ENCODE data around the gene SSBP1. TPM values are rescaled to one million over a fixed set of nuclear protein-coding genes. Genes with fewer than 3 reads are reported as not detected.

The SSBP1 gene
- total RNA-seq, 1 donor from 2014 or later, result 163 TPM

DNA sequence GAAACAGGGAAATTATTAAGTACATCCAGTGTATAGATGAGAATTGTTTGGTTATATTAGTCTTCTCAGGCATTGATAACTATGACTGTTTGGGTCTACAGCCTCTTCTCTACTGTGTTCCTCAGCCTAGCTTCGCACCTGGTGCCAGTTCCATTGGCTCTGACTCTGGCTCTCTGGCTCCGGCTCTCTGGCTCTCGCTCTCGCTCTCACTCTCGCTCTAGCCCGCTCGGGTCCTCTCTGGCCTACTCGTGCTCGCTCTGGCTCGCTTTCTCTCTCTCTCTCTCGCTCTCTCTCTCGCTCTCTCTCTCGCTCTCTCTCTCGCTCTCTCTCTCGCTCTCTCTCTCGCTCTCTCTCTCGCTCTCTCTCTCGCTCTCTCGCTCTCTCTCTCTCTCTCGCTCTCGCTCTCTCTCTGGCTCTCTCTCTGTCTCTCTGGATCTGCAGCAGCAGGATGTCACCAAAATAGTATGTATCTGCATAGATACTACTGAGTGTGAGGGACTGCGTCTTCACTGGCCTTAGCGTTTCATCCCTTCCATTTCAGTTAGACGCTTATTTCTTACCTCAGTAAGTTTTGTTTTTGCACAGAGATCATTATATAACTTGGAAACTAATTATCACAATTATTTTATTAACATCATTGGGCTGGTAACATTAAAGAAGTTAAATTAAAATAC, 6.5 kb upstream of the SSBP1 start:
- Mint-ChIP-seq H3K4me3 (no peak overlapping the region), H3K9me3 (no peaks in the 10 kb centered on the region), H3K36me3 (ENCODE audit: low read depth) (no peaks in the 10 kb centered on the region), H3K27me3 (ENCODE audit: low read depth) (peaks cover 10% of the 10 kb centered on the region), H3K4me1 (no peaks in the 10 kb centered on the region), H3K27ac (ENCODE audit: unreplicated experiment) (no peak overlapping the region)
- no peak for DNase-seq (ENCODE audit: low read depth, low spot score)
- TF ChIP-seq, protein P1, sequence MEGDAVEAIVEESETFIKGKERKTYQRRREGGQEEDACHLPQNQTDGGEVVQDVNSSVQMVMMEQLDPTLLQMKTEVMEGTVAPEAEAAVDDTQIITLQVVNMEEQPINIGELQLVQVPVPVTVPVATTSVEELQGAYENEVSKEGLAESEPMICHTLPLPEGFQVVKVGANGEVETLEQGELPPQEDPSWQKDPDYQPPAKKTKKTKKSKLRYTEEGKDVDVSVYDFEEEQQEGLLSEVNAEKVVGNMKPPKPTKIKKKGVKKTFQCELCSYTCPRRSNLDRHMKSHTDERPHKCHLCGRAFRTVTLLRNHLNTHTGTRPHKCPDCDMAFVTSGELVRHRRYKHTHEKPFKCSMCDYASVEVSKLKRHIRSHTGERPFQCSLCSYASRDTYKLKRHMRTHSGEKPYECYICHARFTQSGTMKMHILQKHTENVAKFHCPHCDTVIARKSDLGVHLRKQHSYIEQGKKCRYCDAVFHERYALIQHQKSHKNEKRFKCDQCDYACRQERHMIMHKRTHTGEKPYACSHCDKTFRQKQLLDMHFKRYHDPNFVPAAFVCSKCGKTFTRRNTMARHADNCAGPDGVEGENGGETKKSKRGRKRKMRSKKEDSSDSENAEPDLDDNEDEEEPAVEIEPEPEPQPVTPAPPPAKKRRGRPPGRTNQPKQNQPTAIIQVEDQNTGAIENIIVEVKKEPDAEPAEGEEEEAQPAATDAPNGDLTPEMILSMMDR (conservative IDR thresholded peaks at IDR 0.05), result no peak

DNA sequence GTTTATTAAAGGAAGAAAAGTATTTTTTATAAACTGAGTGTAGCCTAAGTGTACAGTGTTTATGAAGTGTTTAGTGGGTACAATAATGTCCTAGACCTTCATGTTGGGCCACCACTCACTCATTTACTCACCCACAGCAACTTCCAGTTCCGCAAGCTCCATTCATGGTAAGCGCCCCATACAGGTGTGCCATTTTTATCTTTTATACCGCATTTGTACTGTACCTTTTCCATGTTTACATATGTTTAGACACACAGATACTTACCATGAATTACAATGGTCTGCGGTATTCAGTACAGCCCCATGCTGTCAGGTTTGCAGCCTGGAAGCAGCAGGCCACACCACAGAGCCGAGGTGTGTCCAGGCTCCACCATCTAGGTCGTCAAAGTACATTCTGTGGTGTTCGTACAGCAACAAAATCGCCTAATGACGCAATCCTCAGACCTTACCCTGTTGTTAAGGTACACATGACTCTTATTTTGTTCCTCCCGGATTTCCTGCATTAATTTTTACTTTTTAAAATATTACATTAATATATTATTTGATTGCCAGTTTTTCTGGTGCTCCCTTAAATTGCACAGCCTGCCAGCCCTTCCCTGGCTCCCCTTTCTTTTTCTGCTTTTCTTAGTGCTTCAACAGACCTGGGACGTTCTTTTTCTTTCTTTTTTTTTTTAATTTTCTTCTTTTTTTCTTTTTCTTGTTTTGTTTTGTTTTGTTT, 881 bp upstream of the SSBP1 start:
- DNase-seq (ENCODE audit: low read depth, low spot score), result no peak
- peak overlapping the region; percentile 95 for H3K27ac Mint-ChIP-seq (ENCODE audit: unreplicated experiment)
- no peaks in the 10 kb centered on the region for H3K9me3 Mint-ChIP-seq
- peaks cover 5% of the 10 kb centered on the region for H3K27me3 Mint-ChIP-seq (ENCODE audit: low read depth)
- peak overlapping the region; percentile 97 for H3K4me3 Mint-ChIP-seq
- TF ChIP-seq, protein P1 (conservative IDR thresholded peaks at IDR 0.05), result no peak
- peaks cover 29% of the 10 kb centered on the region for H3K4me1 Mint-ChIP-seq
- no peaks in the 10 kb centered on the region for H3K36me3 Mint-ChIP-seq (ENCODE audit: low read depth)

DNA sequence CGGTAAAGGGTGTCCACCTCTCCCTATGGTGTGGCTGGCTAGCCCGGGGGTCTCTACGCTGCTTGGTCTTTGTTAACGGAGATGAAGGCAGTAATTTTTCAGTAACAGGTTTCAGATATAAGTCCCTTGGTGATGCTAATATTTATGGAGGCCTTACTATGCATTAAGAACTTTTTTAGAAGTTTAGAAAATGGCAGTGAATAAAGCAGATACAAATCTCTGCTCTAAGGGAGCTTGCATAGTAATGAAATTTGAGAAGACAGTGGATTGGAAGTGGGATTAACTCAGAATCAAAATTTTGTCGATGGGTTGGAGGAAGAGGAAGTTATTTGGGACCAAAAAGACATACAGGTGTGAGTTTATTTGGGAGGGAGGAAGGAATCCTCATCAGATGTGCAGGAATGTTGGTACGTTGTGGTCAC, 445 bp downstream of the SSBP1 start:
- peaks cover 3% of the 10 kb centered on the region for H3K36me3 Mint-ChIP-seq (ENCODE audit: low read depth)
- H3K4me3 Mint-ChIP-seq, result peak overlapping the region; percentile 97
- TF ChIP-seq, protein P1 (conservative IDR thresholded peaks at IDR 0.05), result no peak
- H3K27ac Mint-ChIP-seq (ENCODE audit: unreplicated experiment), result peak overlapping the region; percentile 95
- no peaks in the 10 kb centered on the region for H3K9me3 Mint-ChIP-seq
- H3K4me1 Mint-ChIP-seq, result peaks cover 29% of the 10 kb centered on the region
- H3K27me3 Mint-ChIP-seq (ENCODE audit: low read depth), result peaks cover 4% of the 10 kb centered on the region
- DNase-seq (ENCODE audit: low read depth, low spot score), result no peak

DNA sequence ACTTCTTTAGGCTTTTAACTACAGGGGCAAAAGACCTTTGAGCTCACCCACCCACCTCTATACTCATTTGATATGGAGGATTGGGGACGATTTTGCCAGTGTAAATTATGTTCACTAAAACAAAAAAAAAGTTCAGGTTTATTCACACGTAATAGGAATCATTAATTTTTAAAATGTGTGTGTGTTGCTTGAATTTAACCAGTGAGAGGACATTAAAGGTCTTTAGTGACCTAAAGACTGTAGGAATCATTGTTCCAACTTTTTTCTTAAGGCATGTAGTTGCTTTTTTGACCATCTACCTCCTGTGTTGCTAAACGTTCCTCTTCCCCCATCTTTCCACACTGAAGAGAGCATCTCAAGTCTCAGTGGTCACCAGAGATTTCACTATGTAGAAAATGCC, 1.1 kb downstream of the SSBP1 start:
- TF ChIP-seq, protein P1 (conservative IDR thresholded peaks at IDR 0.05), result no peak
- DNase-seq (ENCODE audit: low read depth, low spot score), result no peak
- H3K36me3 Mint-ChIP-seq (ENCODE audit: low read depth), result peaks cover 5% of the 10 kb centered on the region
- H3K27me3 Mint-ChIP-seq (ENCODE audit: low read depth), result no peaks in the 10 kb centered on the region
- peak overlapping the region; percentile 79 for H3K4me3 Mint-ChIP-seq
- H3K4me1 Mint-ChIP-seq, result peaks cover 29% of the 10 kb centered on the region
- peak overlapping the region; percentile 22 for H3K27ac Mint-ChIP-seq (ENCODE audit: unreplicated experiment)
- H3K9me3 Mint-ChIP-seq, result no peaks in the 10 kb centered on the region

DNA sequence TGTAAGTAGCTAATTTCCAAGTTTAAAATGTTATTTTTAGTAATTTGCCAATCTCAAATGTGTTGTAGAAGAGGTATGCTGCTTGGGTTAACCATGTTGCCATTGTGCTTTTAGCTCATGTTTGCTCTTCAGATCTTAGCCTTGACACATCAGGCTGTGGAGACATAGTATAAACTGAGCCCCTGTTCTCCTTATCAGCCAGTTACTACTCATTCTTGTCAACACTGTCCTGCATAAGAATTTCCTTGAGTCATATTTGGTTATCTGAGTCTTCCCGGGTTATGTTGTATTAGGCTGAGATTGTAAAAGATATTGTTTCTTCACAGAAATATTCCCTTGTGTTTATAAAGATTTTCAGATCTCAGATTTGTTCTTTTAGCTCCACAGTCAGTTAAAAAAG, 4.1 kb downstream of the SSBP1 start:
- TF ChIP-seq, protein P1 (conservative IDR thresholded peaks at IDR 0.05), result no peak
- H3K27ac Mint-ChIP-seq (ENCODE audit: unreplicated experiment), result no peak overlapping the region
- peaks cover 7% of the 10 kb centered on the region for H3K36me3 Mint-ChIP-seq (ENCODE audit: low read depth)
- H3K4me3 Mint-ChIP-seq, result no peak overlapping the region
- no peak for DNase-seq (ENCODE audit: low read depth, low spot score)
- no peaks in the 10 kb centered on the region for H3K27me3 Mint-ChIP-seq (ENCODE audit: low read depth)
- H3K9me3 Mint-ChIP-seq, result no peaks in the 10 kb centered on the region
- H3K4me1 Mint-ChIP-seq, result peaks cover 27% of the 10 kb centered on the region
